HepG2 (cell line): ENCODE results near the gene RAB5A. TPM values are rescaled to one million over a fixed set of nuclear protein-coding genes. Genes with fewer than 3 reads are reported as not detected.

Experiments used
- ATAC-seq: fragments of 200-7000 bp; cut with Tn5 transposase; 3 replicates; pipeline ENCODE4 v1.9.1; 2020; ENCODE audit warnings: mild to moderate bottlenecking, moderate library complexity
- BruUV-seq: library from RNA; stranded (reverse); fragments of 400-500 nt; replicated peaks from 2 replicates; lab custom pipeline; 2021; lab: Mats Ljungman, UMichigan
- CTCF ChIA-PET: fragments of 300-600 bp; formaldehyde crosslinking; extraction: SDS; loops from one replicate; lab custom pipeline; 2021; ENCODE audit warnings: low total read pairs, inconsistent platforms, low intra/inter-chr PET ratio; lab: Yijun Ruan, JAX
- POLR2A ChIA-PET: fragments of 350-600 bp; sonication (Branson Sonifier 250); formaldehyde crosslinking; loops from one replicate; lab custom pipeline; 2020; ENCODE audit warnings: antibody characterized with exemption, inconsistent platforms; lab: Yijun Ruan, JAX
- DNase-seq: peaks from one replicate; pipeline ENCODE4 v3.0.0-alpha.2; 2015; ENCODE audit warnings: low spot score
- FAIRE-seq: peaks from 3 replicates; lab custom pipeline; 2011; peaks lifted over from hg19 to GRCh38; lab: Jason Lieb, UNC
- H2AFZ ChIP-seq: one replicate; pipeline ENCODE4 v1.6.1; 2011; ENCODE audit warnings: low read length, inconsistent platforms
- H3K27ac ChIP-seq: fragments of 300-600 bp; 3 replicates; pipeline ENCODE4 v1.8.0; 2011; ENCODE audit warnings: mixed run types, mild to moderate bottlenecking, mixed read lengths, low read length, inconsistent platforms; ENCODE audit not compliant: insufficient read depth; ENCODE audit errors: extremely low read length
- H3K27me3 ChIP-seq, 2 experiments: fragments of 200-600 bp in 1 of 2; 2 replicates in 1 of 2; 3 replicates in 1 of 2; pipeline versions ENCODE4 v1.6.0 to v1.8.0; 2011; ENCODE audit warnings: low read length in 2 of 2, mild to moderate bottlenecking in 2 of 2, moderate library complexity in 2 of 2, inconsistent platforms in 1 of 2; ENCODE audit not compliant: insufficient read depth in 2 of 2, control insufficient read depth in 1 of 2
- H3K36me3 ChIP-seq, 2 experiments: fragments of 200-600 bp in 1 of 2; replicated peaks in 1 of 2; 2 replicates in 1 of 2; 3 replicates in 1 of 2; pipeline versions ENCODE4 v1.5.1 to v1.8.0; 2011; ENCODE audit warnings: low read length in 2 of 2, inconsistent platforms in 1 of 2; ENCODE audit not compliant: insufficient read depth in 2 of 2, control insufficient read depth in 1 of 2
- H3K4me1 ChIP-seq: 2 replicates; pipeline ENCODE4 v1.5.1; 2012; ENCODE audit warnings: low read length, inconsistent platforms; ENCODE audit not compliant: insufficient read depth
- H3K4me2 ChIP-seq: 2 replicates; pipeline ENCODE4 v1.6.0; 2011; ENCODE audit warnings: low read depth, low read length, inconsistent platforms
- H3K4me3 ChIP-seq, 3 experiments: fragments of 200-600 bp in 1 of 3; sonication (generic), shearing (Covaris generic) in 1 of 3; replicated peaks in 1 of 3; 2 replicates each; pipeline ENCODE4 v1.5.1; 2011 to 2016; ENCODE audit warnings: low read length in 3 of 3, inconsistent platforms in 2 of 3, low read depth in 2 of 3, mild to moderate bottlenecking in 2 of 3, control low read depth in 1 of 3, mixed read lengths in 1 of 3; ENCODE audit not compliant: insufficient read depth in 1 of 3
- H3K79me2 ChIP-seq: one replicate; pipeline ENCODE4 v1.6.1; 2011; ENCODE audit warnings: low read length, inconsistent platforms; ENCODE audit not compliant: insufficient read depth
- H3K9ac ChIP-seq: 2 replicates; pipeline ENCODE4 v1.6.0; 2011; ENCODE audit warnings: mild to moderate bottlenecking, low read depth, low read length, inconsistent platforms; ENCODE audit not compliant: insufficient read depth
- H3K9me3 ChIP-seq: 2 replicates; pipeline ENCODE4 v1.5.1; 2012; ENCODE audit warnings: mild to moderate bottlenecking, low read length
- H4K20me1 ChIP-seq: 2 replicates; pipeline ENCODE4 v1.6.0; 2011; ENCODE audit warnings: inconsistent platforms, mild to moderate bottlenecking, low read length, moderate library complexity; ENCODE audit not compliant: insufficient read depth
- ELF3 ChIP-seq: IDR thresholded peaks from 2 replicates; pipeline ENCODE4 v1.6.1; 2016; ENCODE audit warnings: missing genetic modification reagents, missing compliant biosample characterization
- FIP1L1 ChIP-seq: fragments of 200-400 bp; formaldehyde crosslinking; IDR thresholded peaks from 2 replicates; pipeline ENCODE4 v1.6.1; 2018; ENCODE audit warnings: low read depth, mild to moderate bottlenecking, low read length, moderate library complexity, borderline replicate concordance; ENCODE audit not compliant: insufficient read depth
- HNRNPH1 ChIP-seq: fragments of 200-400 bp; formaldehyde crosslinking; optimal IDR thresholded peaks from 2 replicates; pipeline ENCODE3; 2017; ENCODE audit warnings: mild to moderate bottlenecking, low read depth, low read length
- HNRNPLL ChIP-seq: fragments of 200-400 bp; formaldehyde crosslinking; IDR thresholded peaks from 2 replicates; pipeline ENCODE4 v1.6.1; 2017; ENCODE audit warnings: mild to moderate bottlenecking, low read depth, low read length; ENCODE audit not compliant: poor library complexity, severe bottlenecking
- HOXA7 ChIP-seq: sonication (generic); formaldehyde crosslinking; IDR thresholded peaks from 2 replicates; pipeline ENCODE4 v1.8.1; 2022; ENCODE audit warnings: mild to moderate bottlenecking, missing genetic modification reagents, moderate library complexity
- RFX1 ChIP-seq: fragments of 450-650 bp; IDR thresholded peaks from 2 replicates; pipeline ENCODE4 v1.6.1; 2017
- RFXANK ChIP-seq: IDR thresholded peaks from 2 replicates; pipeline ENCODE4 v1.6.1; 2016
- TGIF2 ChIP-seq: IDR thresholded peaks from 2 replicates; pipeline ENCODE4 v1.6.1; 2016; ENCODE audit warnings: control low read depth, missing compliant biosample characterization
- YEATS2 ChIP-seq: sonication (generic); formaldehyde crosslinking; IDR thresholded peaks from 2 replicates; pipeline ENCODE4 v1.4.0; 2020; ENCODE audit warnings: missing genetic modification reagents, borderline replicate concordance
- ZFX ChIP-seq: sonication (generic); formaldehyde crosslinking; IDR thresholded peaks from 2 replicates; pipeline ENCODE4 v1.4.0; 2020; ENCODE audit warnings: mild to moderate bottlenecking, low read depth, missing genetic modification reagents, moderate library complexity
- WGBS: methylation state at CpG from one replicate; pipeline ENCODE4 v1.1.6; 2017; ENCODE audit warnings: low lambda C conversion rate; 5-methylcytosine and 5-hydroxymethylcytosine counted together
- in situ Hi-C: cut with HindIII; loops from 2 replicates; pipeline ENCODE4 v1.10.0; 2017; ENCODE audit warnings: low pct_unique_long_range_greater_than_20kb; ENCODE audit not compliant: extremely low pct_ligation_motif_present
- intact Hi-C: fragments of 100-400 bp; cut with micrococcal nuclease; formaldehyde crosslinking; loops from one replicate; pipeline ENCODE4 v1.10.0; 2022; ENCODE audit not compliant: unreplicated experiment
- polyA plus RNA-seq, 8 experiments: library from polyadenylated mRNA; depleted of rRNA in 3 of 8; stranded (reverse) in 7 of 8; unstranded in 1 of 8; fragments of >200 nt; fragmentation: Illumina TruSeq in 4 of 8; extraction: Trizol in 4 of 8; gene quantifications; 2 replicates each; pipeline versions ENCODE4 v1.2.1 to v1.2.3, GENCODE V29; 2011 to 2016; ENCODE audit warnings: low read depth in 4 of 8, missing spikeins in 1 of 8, mixed read lengths in 1 of 8; ENCODE audit not compliant: insufficient read depth in 1 of 8
- total RNA-seq, 5 experiments: library from RNA; depleted of rRNA; stranded (reverse); fragments of >200 nt; fragmentation: Illumina TruSeq; extraction: Trizol; gene quantifications; 2 replicates each; pipeline ENCODE4 v1.2.3, GENCODE V29; 2016; ENCODE audit warnings: low read depth in 1 of 5

The RAB5A gene
- total and polyA plus RNA-seq, 2 of the 13 experiments (the other 11 are each of a cell fraction or from before 2014, with no cell fraction given), result 16.0 to 27.1 TPM

DNA sequence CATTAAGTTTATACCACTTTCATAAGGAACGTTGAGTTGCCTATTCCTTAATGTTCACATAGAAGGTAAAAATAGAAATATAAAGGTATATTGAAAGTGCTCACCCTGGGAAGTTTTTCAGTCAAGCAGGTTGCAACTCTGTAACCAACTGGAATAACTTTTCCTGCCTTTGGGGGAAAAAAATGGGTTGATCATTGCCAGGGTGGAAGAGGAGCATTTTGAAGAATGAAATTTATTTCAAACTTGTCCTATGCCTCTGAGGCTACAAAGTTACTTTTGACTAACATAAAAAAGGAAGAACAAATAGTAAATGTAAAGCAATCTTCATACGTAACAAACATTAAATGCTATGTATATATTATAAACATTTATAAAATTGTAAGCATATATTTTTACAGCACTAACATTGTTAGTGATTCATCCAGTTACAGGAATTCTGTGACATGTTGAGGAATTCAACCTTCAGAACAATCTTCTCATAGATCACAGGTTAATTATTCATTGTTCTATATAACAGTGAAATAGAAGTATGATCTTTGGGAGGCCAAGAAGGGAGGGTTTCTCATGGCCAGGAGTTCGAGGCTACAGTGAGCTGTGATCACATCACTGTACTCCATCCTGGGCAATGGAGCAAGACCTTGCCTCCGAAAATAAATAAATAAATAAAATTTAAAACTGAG, 26.4 kb upstream of the RAB5A start:
- no peaks in the 10 kb centered on the region for H3K27me3 ChIP-seq
- POLR2A ChIA-PET, result no interaction called here
- CTCF ChIA-PET, result no interaction called here
- no peaks in the 10 kb centered on the region for H3K9me3 ChIP-seq
- TF ChIP-seq ELF3 (no peak), TGIF2 (no peak), RFX1 (no peak), HNRNPH1 (no peak), HOXA7 (CRISPR knock-in tag) (no peak), RFXANK (CRISPR knock-in tag) (no peak), FIP1L1 (no peak), YEATS2 (CRISPR knock-in tag) (no peak), HNRNPLL (no peak), ZFX (CRISPR knock-in tag) (no peak)
- no peak overlapping the region for H3K4me3 ChIP-seq
- in situ Hi-C loops, result no loop called here
- no peaks in the 10 kb centered on the region for H3K36me3 ChIP-seq
- H3K4me1 ChIP-seq, result no peaks in the 10 kb centered on the region
- no peak overlapping the region for H2AFZ ChIP-seq
- no peak for FAIRE-seq
- 12% methylated on average over 4 of the region's 4 CpGs for WGBS
- no TSS peak for BruUV-seq
- no peaks in the 10 kb centered on the region for H3K79me2 ChIP-seq
- H3K27ac ChIP-seq, result no peak overlapping the region
- DNase-seq, result no peak
- H3K4me2 ChIP-seq, result no peak overlapping the region
- no peak for ATAC-seq
- intact Hi-C loops, result no loop called here
- H4K20me1 ChIP-seq, result no peaks in the 10 kb centered on the region
- H3K9ac ChIP-seq, result no peak overlapping the region
